Prostate gland (tissue), 2 donors: ENCODE results near the gene SEC14L1. TPM values are rescaled to one million over a fixed set of nuclear protein-coding genes. Genes with fewer than 3 reads are reported as not detected.

Experiments
- DNase-seq: peaks from one replicate; pipeline ENCODE4 v3.0.0-alpha.2; 2019; ENCODE audit warnings: low spot score
- H3K27ac ChIP-seq, 2 donors: fragments of 200-600 bp; sonication (generic); 2 replicates each; pipeline ENCODE4 v1.5.1; 2017 to 2019
- H3K27me3 ChIP-seq: fragments of 200-600 bp; sonication (generic); replicated peaks from 2 replicates; pipeline ENCODE4 v1.5.1; 2019; ENCODE audit not compliant: insufficient read depth
- H3K36me3 ChIP-seq, 2 donors: fragments of 200-600 bp; sonication (generic); 1 replicate in 1 of 2; 2 replicates in 1 of 2; pipeline versions ENCODE4 v1.5.1 to v1.8.1; 2017 to 2019
- H3K4me1 ChIP-seq: fragments of 200-600 bp; sonication (generic); replicated peaks from 2 replicates; pipeline ENCODE4 v1.5.1; 2019
- H3K4me3 ChIP-seq, 2 donors: fragments of 200-600 bp; sonication (generic); 2 replicates each; pipeline ENCODE4 v1.5.1; 2017 to 2019
- H3K9me3 ChIP-seq: fragments of 200-600 bp; sonication (generic); 2 replicates; pipeline ENCODE4 v1.5.1; 2017
- POLR2A ChIP-seq: fragments of 450-650 bp; IDR thresholded peaks from one replicate; pipeline ENCODE4 v1.6.1; 2016; ENCODE audit warnings: antibody characterized with exemption, mild to moderate bottlenecking
- POLR2AphosphoS5 ChIP-seq: sonication (generic); formaldehyde crosslinking; IDR thresholded peaks from one replicate; pipeline ENCODE4 v1.6.1; 2017; ENCODE audit warnings: antibody characterized with exemption
- WGBS: methylation state at CpG from one replicate; pipeline ENCODE4 v1.1.5; 2018; 5-methylcytosine and 5-hydroxymethylcytosine counted together
- intact Hi-C: fragments of 100-400 bp; cut with DNase I; formaldehyde crosslinking; loops from one replicate; pipeline ENCODE4 v1.14.2; 2022
- total RNA-seq, 2 donors: library from RNA; depleted of rRNA; stranded (reverse); fragments of >200 nt; gene quantifications; one replicate each; pipeline ENCODE4 v1.1.0, GENCODE V29; 2016
- TF ChIP-seq, protein P1 (sequence below), 4 experiments: fragments of 200-600 bp in 2 of 4; fragments of 450-650 bp in 2 of 4; sonication (generic) in 2 of 4; IDR thresholded peaks; 1 replicate in 3 of 4; 2 replicates in 1 of 4; pipeline ENCODE4 v1.5.1; 2016 to 2019; ENCODE audit warnings: antibody characterized with exemption in 4 of 4, mild to moderate bottlenecking in 2 of 4, moderate library complexity in 2 of 4

Gene SEC14L1
- total RNA-seq, 2 donors from 2014 or later = 39.9 to 175 TPM

DNA sequence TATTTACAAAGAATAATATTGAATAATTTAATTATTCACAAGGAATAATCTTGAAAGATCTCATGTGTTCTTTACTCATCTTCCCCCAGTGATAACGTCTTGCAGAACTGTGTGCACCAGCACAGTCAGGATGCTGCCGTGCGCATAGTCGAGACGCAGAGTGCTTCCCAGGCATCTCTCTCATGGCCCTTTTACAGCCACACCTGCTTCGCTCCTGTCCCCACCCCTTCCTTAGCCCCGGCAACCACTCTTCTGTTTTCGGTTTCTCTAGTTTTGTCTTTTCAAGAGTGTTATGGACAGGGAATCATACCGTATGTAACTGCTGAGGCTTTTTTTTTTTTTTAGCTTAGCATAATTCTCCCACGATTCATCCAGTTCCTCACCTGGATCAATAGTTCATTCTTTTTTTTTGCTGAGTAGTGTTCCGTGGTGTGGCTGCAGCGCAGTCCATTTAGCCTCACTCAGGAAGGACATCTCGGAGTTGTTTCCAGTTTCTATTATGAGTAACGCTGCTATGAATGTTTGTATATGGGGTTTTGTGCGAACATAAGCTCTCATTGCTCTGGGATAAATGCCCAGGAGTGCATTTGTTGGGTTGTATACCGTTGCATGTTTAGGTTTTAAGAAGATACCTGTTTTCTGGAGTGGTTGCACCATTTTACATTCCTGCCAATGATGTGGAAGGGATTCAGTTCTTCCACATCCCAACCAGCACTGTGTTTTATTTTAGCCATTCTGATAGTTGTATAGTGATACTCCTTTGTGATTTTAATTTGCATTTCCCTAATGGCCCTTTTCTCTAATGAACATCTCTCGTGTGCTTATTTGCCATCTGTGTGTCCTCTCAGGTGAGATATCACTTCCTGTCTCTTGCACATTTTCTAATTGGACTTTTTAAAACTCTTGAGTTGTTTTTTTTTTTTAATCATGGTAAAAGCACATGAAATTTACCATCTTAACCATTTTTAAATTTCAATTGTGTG lies 47.6 kb downstream of the SEC14L1 start:
- intact Hi-C loops = no loop called here
- H3K9me3 ChIP-seq = no peaks in the 10 kb centered on the region
- H3K4me1 ChIP-seq = peaks cover 6% of the 10 kb centered on the region
- TF ChIP-seq POLR2A = no peak
- TF ChIP-seq, protein P1, sequence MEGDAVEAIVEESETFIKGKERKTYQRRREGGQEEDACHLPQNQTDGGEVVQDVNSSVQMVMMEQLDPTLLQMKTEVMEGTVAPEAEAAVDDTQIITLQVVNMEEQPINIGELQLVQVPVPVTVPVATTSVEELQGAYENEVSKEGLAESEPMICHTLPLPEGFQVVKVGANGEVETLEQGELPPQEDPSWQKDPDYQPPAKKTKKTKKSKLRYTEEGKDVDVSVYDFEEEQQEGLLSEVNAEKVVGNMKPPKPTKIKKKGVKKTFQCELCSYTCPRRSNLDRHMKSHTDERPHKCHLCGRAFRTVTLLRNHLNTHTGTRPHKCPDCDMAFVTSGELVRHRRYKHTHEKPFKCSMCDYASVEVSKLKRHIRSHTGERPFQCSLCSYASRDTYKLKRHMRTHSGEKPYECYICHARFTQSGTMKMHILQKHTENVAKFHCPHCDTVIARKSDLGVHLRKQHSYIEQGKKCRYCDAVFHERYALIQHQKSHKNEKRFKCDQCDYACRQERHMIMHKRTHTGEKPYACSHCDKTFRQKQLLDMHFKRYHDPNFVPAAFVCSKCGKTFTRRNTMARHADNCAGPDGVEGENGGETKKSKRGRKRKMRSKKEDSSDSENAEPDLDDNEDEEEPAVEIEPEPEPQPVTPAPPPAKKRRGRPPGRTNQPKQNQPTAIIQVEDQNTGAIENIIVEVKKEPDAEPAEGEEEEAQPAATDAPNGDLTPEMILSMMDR (IDR thresholded peaks at IDR 0.05) = no peak
- no peak for TF ChIP-seq POLR2AphosphoS5
- 89% methylated on average over 17 of the region's 17 CpGs for WGBS
- H3K36me3 ChIP-seq = no peaks in the 10 kb centered on the region
- H3K4me3 ChIP-seq = no peak overlapping the region
- H3K27ac ChIP-seq = no peak overlapping the region
- DNase-seq = no peak
- H3K27me3 ChIP-seq = no peaks in the 10 kb centered on the region

DNA sequence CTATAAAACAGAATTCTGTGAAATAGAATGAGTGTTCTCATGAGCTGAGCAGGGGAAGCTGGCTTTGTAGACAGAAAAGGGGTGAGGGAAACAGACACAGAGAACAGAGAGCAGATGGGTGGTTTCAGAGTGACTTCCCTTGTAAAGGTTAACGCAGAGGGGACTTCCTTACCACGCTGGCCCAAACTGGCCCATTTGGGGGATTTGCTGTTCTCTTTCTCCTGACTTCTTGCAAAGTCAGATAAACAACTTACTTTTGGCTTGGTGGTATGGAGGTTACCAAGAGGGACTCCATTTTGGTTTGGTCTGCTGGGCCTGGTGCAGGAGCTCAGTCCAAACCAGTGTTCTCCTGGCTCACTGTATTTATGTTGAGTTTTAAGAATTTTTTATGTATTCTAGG lies 48.4 kb downstream of the SEC14L1 start:
- peaks cover 6% of the 10 kb centered on the region for H3K4me1 ChIP-seq
- no peak overlapping the region for H3K4me3 ChIP-seq
- no peak for DNase-seq
- TF ChIP-seq POLR2A = no peak
- TF ChIP-seq, protein P1 (IDR thresholded peaks at IDR 0.05) = no peak
- no peak for TF ChIP-seq POLR2AphosphoS5
- H3K9me3 ChIP-seq = no peaks in the 10 kb centered on the region
- H3K36me3 ChIP-seq = no peaks in the 10 kb centered on the region
- intact Hi-C loops = no loop called here
- H3K27ac ChIP-seq = no peak overlapping the region
- WGBS = 76% methylated on average over 2 of the region's 2 CpGs
- no peaks in the 10 kb centered on the region for H3K27me3 ChIP-seq

GRCh38 chr17:77190576-77190975 lies 49.8 kb downstream of the SEC14L1 start:
- Histone ChIP-seq H3K27me3 (no peaks in the 10 kb centered on the region), H3K9me3 (no peaks in the 10 kb centered on the region), H3K4me3 (no peak overlapping the region), H3K27ac (no peak overlapping the region), H3K4me1 (no peaks in the 10 kb centered on the region), H3K36me3 (no peaks in the 10 kb centered on the region)
- WGBS = 87% methylated on average over 11 of the region's 11 CpGs
- TF ChIP-seq, protein P1 (IDR thresholded peaks at IDR 0.05) = no peak
- TF ChIP-seq POLR2A = no peak
- no peak for TF ChIP-seq POLR2AphosphoS5
- intact Hi-C loops = no loop called here
- DNase-seq = no peak

DNA sequence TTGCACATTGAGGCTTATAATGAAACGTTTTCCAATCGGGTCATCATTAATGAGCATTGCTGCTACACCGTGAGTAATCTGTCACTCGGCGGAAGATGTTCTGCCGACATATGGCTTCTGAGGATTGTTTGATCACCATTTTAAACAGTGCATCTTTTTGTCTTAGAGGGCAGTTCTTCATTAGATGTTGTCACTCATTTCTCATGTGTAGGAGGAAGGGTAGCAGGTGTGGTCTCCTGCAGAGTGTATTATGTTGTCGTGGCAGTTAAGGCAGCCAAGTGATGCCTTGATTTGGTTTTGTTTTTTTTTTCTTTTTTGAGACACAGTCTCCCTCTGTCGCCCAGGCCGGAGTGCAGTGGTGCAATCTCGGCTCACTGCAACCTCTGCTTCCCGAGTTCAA lies 50.5 kb downstream of the SEC14L1 start:
- Histone ChIP-seq H3K27ac (no peak overlapping the region), H3K36me3 (no peaks in the 10 kb centered on the region), H3K4me1 (no peaks in the 10 kb centered on the region), H3K9me3 (no peaks in the 10 kb centered on the region), H3K27me3 (no peaks in the 10 kb centered on the region), H3K4me3 (no peak overlapping the region)
- 92% methylated on average over 11 of the region's 11 CpGs for WGBS
- intact Hi-C loops = no loop called here
- TF ChIP-seq POLR2AphosphoS5 (no peak), POLR2A (no peak)
- TF ChIP-seq, protein P1 (IDR thresholded peaks at IDR 0.05) = no peak
- no peak for DNase-seq

- Histone ChIP-seq H3K4me1 (no peaks in the 10 kb centered on the region), H3K36me3 (no peaks in the 10 kb centered on the region), H3K9me3 (no peaks in the 10 kb centered on the region), H3K27ac (no peak overlapping the region), H3K4me3 (no peak overlapping the region), H3K27me3 (no peaks in the 10 kb centered on the region)
- intact Hi-C loops = no loop called here
- no peak for DNase-seq
- 72% methylated on average over 3 of the region's 3 CpGs for WGBS
- TF ChIP-seq, protein P1 (IDR thresholded peaks at IDR 0.05) = no peak
- TF ChIP-seq POLR2AphosphoS5 (no peak), POLR2A (no peak)
Observed at GRCh38 chr17:77193653-77194052, 52.9 kb downstream of the SEC14L1 start.
